GM18519 (cell line): ENCODE data around the gene HRH1.
"Not testable (repeated sequence)": the region's sequence is repeated elsewhere in the genome, so short reads cannot be mapped to it uniquely, and the experiment has no call there.

Experiments
- ATAC-seq: cut with Tn5 transposase; IDR thresholded peaks from one replicate; pipeline ENCODE4 v1.9.1; 2021; ENCODE audit warnings: mild to moderate bottlenecking, moderate library complexity; ENCODE audit not compliant: unreplicated experiment, low FRiP score

The HRH1 gene

DNA sequence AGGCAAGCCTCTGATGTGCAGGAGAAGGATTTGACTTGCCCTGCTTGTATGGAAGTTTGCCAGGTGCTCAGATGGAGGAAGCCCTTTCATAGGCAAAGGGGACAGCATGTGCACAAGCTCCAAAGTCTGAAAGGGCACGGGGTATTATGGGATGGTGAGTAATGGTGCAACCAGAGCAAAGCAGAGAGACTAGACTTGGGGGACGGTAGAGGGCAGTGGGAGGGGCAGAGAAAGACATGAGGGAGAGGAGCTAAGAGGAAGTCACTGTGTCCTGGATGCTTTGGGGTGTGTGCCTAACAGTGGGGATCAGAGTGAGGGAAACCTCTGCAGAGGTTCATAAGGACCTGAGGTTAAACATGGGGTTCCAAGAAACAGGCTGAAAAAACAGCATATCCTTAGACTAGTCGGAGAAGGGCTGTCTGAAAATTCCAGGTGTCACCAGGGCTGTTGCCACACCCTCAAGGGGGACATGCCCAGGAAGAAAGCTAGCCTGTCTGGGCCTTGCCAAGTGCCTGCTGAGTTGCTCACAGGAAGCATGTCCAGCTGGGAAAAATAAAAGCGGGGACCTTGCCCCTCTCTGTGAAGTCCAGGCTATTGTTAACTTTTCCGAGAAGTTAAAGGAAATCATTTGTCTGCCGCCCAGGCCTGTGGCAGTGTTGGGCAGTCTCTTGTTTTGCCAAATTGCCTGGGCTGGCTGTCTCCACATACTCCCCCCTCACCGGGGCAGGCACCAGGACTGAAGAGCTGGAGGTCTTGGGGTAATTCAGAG is 47.1 kb downstream of the HRH1 start:
- ATAC-seq = no peak

DNA sequence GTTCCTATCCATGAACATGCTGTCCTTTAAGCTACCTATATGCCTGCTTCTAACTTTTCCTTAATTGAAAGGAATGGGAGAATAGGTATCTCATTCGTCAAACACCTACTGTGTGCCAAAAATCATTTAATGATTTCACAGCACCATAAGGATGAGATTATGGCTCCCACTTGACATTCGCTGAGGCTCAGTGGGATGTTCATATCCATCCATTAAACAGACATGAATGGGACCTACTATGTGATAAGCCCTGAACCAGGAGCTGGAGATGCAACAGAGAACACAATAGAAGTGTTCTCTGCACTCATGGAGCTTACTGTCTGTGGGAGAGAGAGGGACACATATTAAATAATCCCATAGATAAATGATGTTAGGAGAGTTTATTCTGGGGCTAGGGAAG is 49.7 kb downstream of the HRH1 start:
- no peak for ATAC-seq

DNA sequence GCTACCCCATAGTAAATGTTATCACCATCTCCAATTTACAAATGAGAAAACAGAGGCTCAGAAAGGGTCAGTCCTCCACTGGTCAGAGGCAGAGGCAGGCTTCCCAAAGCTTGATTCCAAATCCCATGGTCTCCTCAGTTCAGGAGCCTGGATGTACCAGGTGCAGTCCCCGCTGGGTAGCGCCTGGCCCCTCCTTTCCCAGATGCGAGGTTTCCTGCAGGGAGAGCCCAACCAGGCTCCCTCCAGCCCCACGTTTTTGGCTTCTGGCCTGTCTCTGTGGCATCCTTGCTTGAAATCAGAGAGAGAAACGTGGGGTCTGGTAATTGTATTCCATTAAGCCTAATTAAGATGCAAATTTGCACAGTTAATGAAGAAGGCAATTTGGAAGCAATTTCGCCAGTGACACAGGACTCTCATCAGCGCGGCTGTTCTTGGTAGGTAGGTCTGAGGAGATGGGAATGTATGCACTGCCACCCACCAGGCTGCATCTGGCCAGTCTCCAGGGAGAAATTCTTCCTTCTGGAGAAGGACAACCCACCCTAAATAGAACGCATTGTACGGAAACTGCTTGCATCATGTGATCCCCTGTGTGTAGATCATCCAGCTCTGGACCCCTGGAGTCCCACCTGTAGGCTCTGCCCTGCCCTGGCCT is 50.5 kb downstream of the HRH1 start:
- ATAC-seq = no peak

DNA sequence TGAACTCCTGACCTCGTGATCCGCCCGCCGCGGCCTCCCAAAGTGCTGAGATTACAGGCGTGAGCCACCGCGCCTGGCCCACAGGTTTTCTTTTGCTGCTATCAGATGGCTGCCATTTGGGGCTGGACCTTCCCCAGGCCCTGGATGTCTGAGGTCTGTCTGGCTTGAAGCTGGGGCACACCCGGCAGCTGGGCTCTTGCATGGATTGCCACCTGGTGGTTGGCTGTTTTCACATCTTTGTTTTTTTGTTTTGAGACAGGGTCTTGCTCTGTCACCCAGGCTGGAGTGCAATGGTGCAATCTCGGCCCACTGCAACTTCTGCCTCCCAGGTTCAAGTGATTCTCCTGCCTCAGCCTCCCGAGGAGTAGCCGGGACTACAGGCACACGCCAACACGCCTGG is 51.6 kb downstream of the HRH1 start:
- ATAC-seq = not testable (repeated sequence)

DNA sequence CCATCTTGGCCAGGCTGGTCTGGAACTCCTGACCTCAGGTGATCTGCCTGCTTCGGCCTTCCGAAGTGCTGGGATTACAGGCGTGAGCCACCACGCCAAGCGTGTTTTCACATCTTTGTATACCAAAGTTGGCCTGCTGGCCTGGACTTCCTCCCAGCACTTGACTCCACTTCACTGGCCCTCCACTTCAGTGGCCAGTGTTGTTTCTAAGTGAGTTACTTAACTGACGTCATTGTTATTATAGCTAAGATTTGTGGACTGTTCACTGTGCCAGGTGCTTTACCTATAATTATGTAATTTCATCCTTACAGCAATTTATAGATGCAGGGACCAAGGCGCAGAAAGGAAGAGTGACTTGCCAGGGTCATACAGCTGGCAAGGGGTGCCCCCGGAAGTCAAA is 52.0 kb downstream of the HRH1 start:
- no peak for ATAC-seq

DNA sequence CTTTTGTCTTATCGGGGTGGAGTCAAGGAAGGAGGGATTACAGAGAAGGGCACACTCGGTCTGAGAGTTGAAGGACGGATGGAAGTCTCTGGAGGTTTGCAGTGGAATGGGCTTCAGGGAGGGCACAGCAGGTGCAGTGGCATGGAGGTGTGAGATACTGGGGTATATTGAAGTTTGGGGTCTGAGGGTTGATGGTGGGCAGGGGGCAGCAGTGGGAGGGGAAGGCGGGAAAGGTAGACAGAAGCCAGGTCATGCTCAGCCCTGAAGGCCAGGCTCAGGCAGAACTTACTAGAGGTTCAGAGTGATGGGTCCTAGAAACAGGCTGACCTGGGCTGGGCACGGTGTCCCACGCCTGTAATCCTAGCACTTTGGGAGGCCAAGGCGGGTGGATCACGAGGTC is 52.7 kb downstream of the HRH1 start:
- no peak for ATAC-seq

DNA sequence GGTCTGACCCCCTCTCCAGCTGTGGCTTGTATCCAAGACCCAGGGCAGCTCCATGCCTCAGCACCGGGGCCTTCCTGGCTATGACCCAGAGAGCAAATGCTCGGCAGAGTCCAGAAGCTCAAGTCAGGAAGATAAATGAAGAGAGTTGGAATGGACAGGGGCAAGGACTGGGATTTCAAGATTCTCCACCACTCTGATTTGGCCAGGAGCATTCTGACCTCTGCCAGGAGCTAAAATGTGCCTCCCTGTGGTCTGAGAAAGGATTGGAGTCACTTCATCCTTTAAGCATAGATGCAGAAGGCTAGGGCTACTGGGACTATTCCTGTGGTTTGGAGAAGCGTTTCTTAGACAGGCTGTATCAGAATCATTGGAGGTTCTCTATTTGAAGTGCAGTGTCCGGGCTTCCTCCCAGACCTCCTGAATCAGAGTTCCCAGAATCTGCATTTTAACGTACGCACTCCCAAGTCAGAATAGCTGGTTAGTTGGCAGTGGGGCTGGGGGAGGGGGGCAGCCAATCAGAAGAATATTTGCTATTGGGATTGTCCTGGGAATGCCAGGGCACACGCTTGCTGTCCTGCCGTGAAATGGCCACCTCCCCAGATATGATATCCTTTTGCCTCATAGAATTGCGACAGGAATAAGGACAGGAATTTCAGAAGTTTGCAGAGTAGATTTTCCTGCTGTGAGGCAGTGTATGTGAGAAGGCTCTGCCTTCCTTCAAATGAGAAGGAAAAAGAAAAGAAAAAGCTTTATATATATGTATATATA is 57.4 kb downstream of the HRH1 start:
- no peak for ATAC-seq

DNA sequence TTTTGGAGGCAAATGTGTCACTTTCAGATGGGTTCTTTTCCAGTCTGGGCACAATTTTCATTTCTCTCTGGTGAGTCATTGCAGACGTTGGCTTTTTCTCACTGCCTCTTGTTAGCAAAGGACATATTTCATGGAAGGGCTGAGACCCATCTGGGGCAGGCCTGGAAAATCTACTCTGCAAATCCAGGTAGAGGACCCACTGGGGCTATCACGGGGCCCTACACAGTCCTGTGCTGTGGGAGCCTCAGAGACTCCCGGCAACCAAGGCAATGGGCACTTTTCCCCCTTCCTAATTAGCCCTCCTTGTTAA is 58.0 kb downstream of the HRH1 start:
- no peak for ATAC-seq

DNA sequence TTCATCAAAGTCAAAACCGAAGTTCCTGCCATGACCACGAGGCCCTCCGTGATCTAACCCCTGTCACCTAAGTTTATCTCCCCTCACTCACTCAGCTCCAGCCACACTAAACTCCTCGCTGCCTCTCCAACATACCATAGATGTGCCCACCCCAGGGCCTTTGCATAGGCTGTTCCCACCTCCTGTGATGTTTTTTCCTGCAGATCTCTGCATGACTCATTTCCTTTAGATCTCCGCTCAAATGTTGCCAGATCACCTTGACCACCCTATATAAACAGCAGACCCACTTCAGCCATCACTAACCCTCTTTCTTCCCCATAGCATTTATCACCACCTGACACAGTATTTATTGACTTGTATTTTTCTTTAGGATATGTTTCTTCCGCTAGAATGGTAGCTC is 58.5 kb downstream of the HRH1 start:
- no peak for ATAC-seq

DNA sequence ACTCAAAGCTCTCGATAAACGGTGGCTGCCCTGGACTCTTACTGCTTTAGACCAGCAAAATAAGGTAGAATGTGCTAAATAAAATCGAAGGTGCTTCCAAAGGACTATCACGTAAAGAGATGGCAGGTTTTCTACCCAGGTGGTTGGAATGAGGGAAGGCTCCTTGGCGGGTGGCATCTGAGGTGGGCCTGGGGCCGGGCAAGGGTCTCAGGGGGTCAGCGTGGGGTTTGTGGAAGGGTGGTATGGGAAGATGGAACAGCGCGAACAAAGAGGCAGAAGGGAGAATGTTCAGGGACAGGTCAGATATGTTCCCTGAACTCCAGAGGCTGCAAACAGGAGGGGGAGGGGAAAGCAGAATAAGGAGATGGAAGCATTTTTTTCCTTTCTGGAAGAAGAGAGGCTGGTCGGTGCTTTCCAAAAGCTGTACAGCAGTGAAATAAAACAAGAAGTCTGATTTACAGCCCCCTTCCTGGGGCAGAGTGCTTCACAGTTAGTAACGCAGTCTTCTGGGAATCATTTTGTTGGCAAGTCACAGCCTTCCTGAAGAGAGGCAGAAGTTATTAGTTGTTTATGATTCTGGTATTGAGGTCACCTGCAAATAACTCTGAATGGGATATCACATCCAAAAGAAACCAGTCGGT is 59.6 kb downstream of the HRH1 start:
- ATAC-seq = no peak

DNA sequence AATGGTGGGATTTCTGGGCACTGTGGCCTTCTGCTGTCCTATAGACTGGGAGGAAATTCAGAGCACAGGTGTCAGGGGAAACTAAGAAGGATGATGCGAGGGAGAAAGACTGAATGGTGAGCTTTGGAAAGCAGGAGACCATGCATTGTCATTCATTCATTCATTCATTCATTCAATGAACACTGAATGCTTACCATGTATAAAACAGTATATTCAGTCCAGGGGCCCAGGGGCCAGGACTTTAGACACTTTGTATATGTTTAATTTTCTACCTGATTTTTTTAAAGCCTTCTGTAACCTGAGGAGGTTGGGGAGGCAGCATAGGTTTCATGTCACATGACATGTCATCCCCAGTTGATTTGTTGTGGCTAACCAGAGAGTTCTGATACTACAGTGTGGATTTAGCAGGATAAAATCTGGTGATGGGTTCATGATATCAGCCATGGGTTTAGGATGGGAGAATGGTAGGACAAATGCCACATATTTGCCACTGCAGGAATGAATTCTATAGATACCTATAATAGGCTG is 60.2 kb downstream of the HRH1 start:
- ATAC-seq = no peak

DNA sequence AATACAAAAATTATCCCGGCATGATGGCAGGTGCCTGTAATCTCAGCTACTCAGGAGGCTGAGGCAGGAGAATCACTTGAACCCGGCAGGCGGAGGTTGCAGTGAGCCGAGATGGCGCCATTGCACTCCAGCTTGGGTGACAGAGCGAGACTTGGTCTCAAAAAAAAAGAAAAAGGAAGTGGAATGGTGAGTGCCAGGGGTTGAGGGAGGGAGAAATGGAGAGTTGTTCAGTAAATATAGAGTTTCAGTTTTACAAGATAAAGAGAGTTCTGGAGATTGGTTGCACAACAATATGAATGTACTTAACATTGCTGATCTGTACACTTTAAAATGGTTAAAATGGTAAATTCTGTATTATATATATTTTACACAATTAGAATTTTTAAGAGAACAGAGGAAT is 63.1 kb downstream of the HRH1 start:
- ATAC-seq = not testable (repeated sequence)

DNA sequence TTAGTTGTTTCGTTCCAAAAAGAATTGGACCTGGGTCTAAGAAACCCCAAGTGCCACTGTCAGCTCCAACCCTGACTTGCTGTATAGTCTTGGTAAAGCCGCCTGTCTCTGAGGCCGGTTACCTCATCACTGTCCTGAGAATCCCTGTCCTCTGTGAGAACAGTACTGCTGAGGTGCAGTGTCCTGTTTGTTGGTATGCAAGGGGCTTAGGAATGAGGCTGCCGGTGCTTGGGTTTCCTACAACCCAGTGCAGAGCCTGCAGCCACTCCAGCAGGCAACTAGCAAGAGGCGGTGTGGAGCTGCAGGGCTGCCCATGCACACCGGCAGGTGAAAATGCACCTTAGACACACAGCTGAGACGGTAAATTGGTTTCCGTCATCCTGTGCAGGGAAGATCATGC is 65.9 kb downstream of the HRH1 start:
- no peak for ATAC-seq

DNA sequence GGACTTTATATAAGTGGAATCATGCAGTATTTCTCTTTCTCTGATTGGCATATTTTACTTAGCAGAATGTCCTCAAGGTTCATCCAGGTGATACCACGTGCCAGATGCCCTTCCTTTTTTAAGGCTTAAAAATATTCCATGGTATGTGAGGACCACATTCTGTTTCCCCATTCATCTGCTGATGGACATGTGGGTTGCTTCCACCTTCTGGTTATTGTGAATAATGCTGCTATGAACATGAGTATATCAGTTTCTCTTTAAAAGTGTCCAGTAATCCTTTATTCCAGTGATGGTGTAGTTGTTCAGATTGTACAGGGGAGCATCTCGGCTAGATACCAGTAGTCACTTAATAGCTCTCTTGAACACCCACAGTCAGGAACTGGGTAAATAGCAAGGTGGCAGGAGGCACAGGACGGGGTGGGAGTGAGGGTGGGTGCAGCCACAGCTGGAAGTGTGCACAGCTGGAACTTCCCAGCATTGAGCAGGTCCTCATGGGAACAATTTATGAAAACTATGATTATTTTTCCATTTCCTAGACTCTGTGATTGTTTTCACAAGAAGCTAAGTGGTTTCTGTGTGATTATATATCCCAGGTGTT is 67.6 kb downstream of the HRH1 start:
- ATAC-seq = no peak

DNA sequence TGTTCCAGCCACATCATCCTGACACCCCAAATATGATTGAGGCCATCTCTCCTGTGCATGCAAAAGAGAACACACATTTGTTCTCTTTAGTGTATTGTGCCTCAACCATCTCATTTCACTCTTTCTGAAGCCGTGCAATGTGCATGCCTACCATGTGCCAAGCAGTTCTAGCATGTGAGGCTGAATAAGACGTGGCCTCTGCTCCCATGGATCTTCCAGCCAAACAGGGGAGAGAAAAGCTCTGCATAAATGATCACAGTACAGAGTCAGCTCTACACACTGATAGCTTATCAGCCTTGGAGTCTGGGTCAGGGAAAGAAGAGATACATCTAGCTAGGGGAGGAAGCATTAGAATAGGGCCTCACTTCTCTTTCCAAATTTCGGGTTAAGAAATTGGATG is 69.7 kb downstream of the HRH1 start:
- no peak for ATAC-seq

DNA sequence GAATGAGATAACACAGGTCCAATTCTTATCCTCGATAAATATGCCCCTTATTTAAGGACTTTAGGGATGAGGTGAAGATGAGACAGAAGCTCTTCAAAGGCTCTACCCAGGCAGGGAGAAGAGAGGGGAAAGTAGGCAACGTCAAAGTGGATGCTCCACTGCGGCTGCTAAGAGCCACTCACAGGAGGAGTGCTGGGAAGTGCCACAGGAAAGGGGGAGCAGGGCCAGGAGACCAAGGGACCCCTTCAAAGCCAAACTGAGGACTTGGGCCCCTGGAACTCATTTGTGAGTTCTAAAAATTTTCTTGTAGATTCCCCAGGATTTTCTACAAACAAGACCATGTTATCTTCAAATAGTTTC is 70.6 kb downstream of the HRH1 start:
- no peak for ATAC-seq

DNA sequence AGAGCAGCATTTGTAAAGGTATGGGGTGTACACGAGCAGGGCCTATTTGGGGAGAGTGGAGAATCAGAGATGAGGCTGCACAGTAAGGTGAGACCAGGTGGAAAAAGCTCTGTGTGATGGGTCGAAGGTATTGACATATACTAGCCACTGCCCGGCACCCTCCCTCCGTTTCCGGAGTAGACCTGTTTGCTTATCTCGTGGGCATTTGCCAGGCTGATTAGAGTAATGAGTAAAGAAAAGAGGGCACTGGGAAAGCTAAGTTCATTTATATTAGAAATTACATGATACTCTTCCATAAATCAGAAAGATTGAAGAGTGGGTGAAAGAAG is 71.7 kb downstream of the HRH1 start:
- no peak for ATAC-seq

DNA sequence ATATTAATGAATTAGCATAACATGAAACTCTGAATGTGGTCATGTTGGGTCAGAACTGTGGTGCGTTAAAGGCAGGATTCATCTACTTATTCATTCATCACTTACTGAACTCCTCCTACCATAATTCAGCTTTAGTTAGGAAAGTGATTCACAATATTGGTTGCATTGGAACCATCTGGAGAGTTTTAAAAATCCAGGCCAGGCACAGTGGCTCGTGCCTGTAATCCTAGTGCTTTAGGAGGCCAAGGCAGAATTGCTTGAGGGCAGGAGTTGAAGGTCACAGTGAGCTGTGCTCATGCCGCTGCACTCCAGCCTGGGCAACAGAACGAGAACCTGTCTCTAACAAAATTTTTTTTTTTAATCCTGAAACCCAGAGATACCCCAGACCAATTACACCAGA is 73.7 kb downstream of the HRH1 start:
- ATAC-seq = no peak

DNA sequence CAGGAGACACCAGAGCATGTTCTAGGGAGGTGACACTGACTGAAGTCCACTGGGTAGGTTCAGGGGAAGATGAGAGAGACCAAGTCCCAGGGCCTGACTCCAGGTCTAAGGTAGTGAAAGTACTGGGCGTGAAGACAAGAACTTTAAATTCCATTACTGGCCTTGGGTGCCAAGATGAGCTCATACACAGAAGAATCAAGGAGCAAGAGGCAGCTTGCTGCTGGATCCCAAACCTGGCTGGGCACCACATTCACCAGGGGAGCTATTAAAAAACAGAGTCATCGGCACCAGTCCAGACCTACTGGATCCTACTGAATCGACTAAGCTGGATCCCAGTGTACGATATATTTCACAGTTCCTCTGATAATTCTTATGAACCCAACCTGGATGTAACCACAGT is 75.8 kb downstream of the HRH1 start:
- no peak for ATAC-seq

DNA sequence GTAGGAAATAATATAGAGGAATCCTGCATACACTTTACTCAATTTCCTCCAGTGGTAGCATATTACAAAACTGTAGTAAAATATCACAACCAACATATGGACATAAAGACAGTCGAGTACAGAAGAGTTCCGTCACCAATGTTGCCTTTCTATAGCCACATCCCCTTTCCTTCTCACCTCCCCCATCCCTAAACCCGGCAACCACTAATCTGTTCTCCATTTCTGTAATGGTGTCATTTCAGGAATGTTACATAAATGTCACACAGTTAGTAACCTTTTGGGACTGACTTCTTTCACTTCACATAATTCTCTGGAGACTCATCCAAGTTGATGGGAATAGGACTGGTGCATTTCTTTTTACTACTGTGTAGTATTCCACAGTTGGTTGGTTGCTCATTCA is 76.5 kb downstream of the HRH1 start:
- no peak for ATAC-seq

DNA sequence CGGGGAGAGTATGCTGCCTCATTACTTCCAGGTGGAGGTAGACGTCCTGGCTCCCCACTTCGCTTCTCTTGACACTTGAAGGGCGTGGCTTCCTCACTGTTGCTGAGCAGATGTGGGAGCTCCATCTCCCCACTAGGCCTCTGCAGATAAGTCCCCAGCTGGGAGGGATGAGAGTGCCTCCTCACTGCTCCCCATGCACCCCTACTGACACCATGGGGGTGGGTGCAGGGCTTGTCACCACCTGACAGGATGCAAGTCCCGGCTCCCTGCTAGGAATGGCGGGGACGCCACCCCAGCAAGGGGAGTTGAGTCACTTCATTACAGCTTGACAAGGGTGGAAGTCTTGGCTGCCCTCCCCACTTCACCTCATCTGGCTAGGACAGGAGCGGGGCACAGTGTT is 81.1 kb downstream of the HRH1 start:
- no peak for ATAC-seq
